Chondrocyte (in vitro differentiated cells): Measurements from ENCODE around the gene RIMBP2. TPM values are rescaled to one million over a fixed set of nuclear protein-coding genes. Genes with fewer than 3 reads are reported as not detected.

Experiments used
- DNase-seq: peaks from one replicate; pipeline ENCODE4 v3.0.0; 2021; ENCODE audit warnings: mixed read lengths, low spot score
- H3K27ac Mint-ChIP-seq: one replicate; pipeline ENCODE4 v1.8.0; 2021; ENCODE audit warnings: mild to moderate bottlenecking, moderate library complexity, mixed read lengths; ENCODE audit not compliant: unreplicated experiment
- H3K27me3 Mint-ChIP-seq: 2 replicates; pipeline ENCODE4 v1.8.0; 2021; ENCODE audit warnings: low read depth, mixed read lengths
- H3K36me3 Mint-ChIP-seq: 2 replicates; pipeline ENCODE4 v1.8.0; 2021; ENCODE audit warnings: low read depth, mixed read lengths
- H3K4me1 Mint-ChIP-seq: 2 replicates; pipeline ENCODE4 v1.8.0; 2021; ENCODE audit warnings: low read depth, mild to moderate bottlenecking, mixed read lengths
- H3K4me3 Mint-ChIP-seq: one replicate; pipeline ENCODE4 v1.8.0; 2021; ENCODE audit warnings: mild to moderate bottlenecking, moderate library complexity, mixed read lengths; ENCODE audit not compliant: unreplicated experiment
- H3K9me3 Mint-ChIP-seq: 2 replicates; pipeline ENCODE4 v1.8.0; 2021; ENCODE audit warnings: low read depth, mixed read lengths
- CTCF ChIP-seq: fragments of 200-600 bp; sonication (generic); IDR thresholded peaks from 2 replicates; pipeline ENCODE4 v1.5.0; 2021; ENCODE audit warnings: antibody characterized with exemption, mild to moderate bottlenecking, moderate library complexity
- total RNA-seq: library from RNA; stranded (reverse); gene quantifications from 3 replicates; pipeline ENCODE4 v1.2.1, GENCODE V29; 2021

RIMBP2 gene
- total RNA-seq, 1 donor from 2014 or later = 0.30 TPM

GRCh38 chr12:130474599-130475269 lies 241.4 kb downstream of the RIMBP2 start:
- H3K27me3 Mint-ChIP-seq = peaks cover 16% of the 10 kb centered on the region
- no peak for TF ChIP-seq CTCF
- H3K4me3 Mint-ChIP-seq = no peak overlapping the region
- H3K36me3 Mint-ChIP-seq = no peaks in the 10 kb centered on the region
- peak; percentile 70 for DNase-seq
- H3K9me3 Mint-ChIP-seq = no peaks in the 10 kb centered on the region
- no peaks in the 10 kb centered on the region for H3K4me1 Mint-ChIP-seq
- no peak overlapping the region for H3K27ac Mint-ChIP-seq

GRCh38 chr12:130473266-130473665 lies 242.8 kb downstream of the RIMBP2 start:
- H3K4me1 Mint-ChIP-seq = no peaks in the 10 kb centered on the region
- no peaks in the 10 kb centered on the region for H3K9me3 Mint-ChIP-seq
- no peak overlapping the region for H3K4me3 Mint-ChIP-seq
- TF ChIP-seq CTCF = no peak
- H3K27me3 Mint-ChIP-seq = peaks cover 15% of the 10 kb centered on the region
- peak; percentile 49 for DNase-seq
- no peak overlapping the region for H3K27ac Mint-ChIP-seq
- no peaks in the 10 kb centered on the region for H3K36me3 Mint-ChIP-seq

GRCh38 chr12:130470969-130471368 lies 245.1 kb downstream of the RIMBP2 start:
- Mint-ChIP-seq H3K4me3 (no peak overlapping the region), H3K4me1 (no peaks in the 10 kb centered on the region), H3K36me3 (no peaks in the 10 kb centered on the region), H3K9me3 (peaks cover 14% of the 10 kb centered on the region), H3K27me3 (peaks cover 5% of the 10 kb centered on the region), H3K27ac (no peak overlapping the region)
- peak; percentile 66 for DNase-seq
- no peak for TF ChIP-seq CTCF

DNA sequence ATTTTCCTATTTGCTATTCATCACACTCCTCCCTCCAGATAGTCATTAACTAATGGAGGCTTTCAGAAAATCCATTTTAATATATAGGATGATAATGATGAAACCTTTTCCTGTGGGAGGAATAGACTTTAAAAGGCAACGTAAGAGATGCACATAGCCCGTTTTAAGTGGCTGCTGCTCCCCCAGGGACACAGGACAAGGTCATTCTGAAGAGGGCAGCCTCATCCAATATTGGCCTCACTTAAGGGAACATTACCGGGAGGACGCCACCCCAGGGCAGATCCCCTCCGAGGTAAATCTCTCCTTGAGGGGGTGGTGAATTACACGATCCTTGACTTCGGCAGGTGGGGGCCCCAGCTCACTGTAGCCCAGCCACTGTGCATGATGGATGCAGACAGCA lies 246.5 kb downstream of the RIMBP2 start:
- no peak overlapping the region for H3K27ac Mint-ChIP-seq
- no peak overlapping the region for H3K4me3 Mint-ChIP-seq
- no peaks in the 10 kb centered on the region for H3K4me1 Mint-ChIP-seq
- H3K9me3 Mint-ChIP-seq = peaks cover 14% of the 10 kb centered on the region
- no peak for TF ChIP-seq CTCF
- no peaks in the 10 kb centered on the region for H3K36me3 Mint-ChIP-seq
- no peaks in the 10 kb centered on the region for H3K27me3 Mint-ChIP-seq
- DNase-seq = no peak

GRCh38 chr12:130468700-130469245 lies 247.3 kb downstream of the RIMBP2 start:
- Mint-ChIP-seq H3K4me3 (no peak overlapping the region), H3K4me1 (no peaks in the 10 kb centered on the region), H3K27ac (no peak overlapping the region), H3K27me3 (no peaks in the 10 kb centered on the region), H3K9me3 (peaks cover 14% of the 10 kb centered on the region), H3K36me3 (no peaks in the 10 kb centered on the region)
- DNase-seq = peak; percentile 77
- TF ChIP-seq CTCF = no peak
